Smooth muscle cell (in vitro differentiated cells): ENCODE measurements around the gene COL25A1. TPM values are rescaled to one million over a fixed set of nuclear protein-coding genes. Genes with fewer than 3 reads are reported as not detected.

Source experiments
- DNase-seq: peaks from one replicate; lab custom pipeline; 2025; ENCODE audit not compliant: unreplicated experiment; lab: John Stamatoyannopoulos, UW
- H2AFZ ChIP-seq: fragments of 200-600 bp; sonication (generic); 2 replicates; pipeline ENCODE4 v1.6.0; 2016; ENCODE audit warnings: antibody characterized with exemption, low read depth, mild to moderate bottlenecking
- H3F3A ChIP-seq: fragments of 200-600 bp; sonication (generic); 2 replicates; pipeline ENCODE4 v1.6.0; 2017; ENCODE audit warnings: antibody characterized with exemption, low read depth
- H3K27ac ChIP-seq: fragments of 200-600 bp; sonication (generic); 2 replicates; pipeline ENCODE4 v1.5.1; 2016; ENCODE audit warnings: low read depth, mild to moderate bottlenecking
- H3K27me3 ChIP-seq: fragments of 200-600 bp; sonication (generic); 2 replicates; pipeline ENCODE4 v1.6.1; 2016; ENCODE audit warnings: low read depth, mild to moderate bottlenecking
- H3K36me3 ChIP-seq: fragments of 200-600 bp; sonication (generic); 2 replicates; pipeline ENCODE4 v1.5.1; 2016; ENCODE audit warnings: low read depth
- H3K4me1 ChIP-seq: fragments of 200-600 bp; sonication (generic); 2 replicates; pipeline ENCODE4 v1.5.1; 2016; ENCODE audit warnings: low read depth
- H3K4me2 ChIP-seq: fragments of 200-600 bp; sonication (generic); 2 replicates; pipeline ENCODE4 v1.6.0; 2016; ENCODE audit warnings: mild to moderate bottlenecking
- H3K4me3 ChIP-seq: fragments of 200-600 bp; sonication (generic); 2 replicates; pipeline ENCODE4 v1.5.1; 2016; ENCODE audit warnings: mild to moderate bottlenecking
- H3K79me2 ChIP-seq: fragments of 200-600 bp; sonication (generic); 2 replicates; pipeline ENCODE4 v1.6.0; 2016; ENCODE audit warnings: low read depth, mild to moderate bottlenecking
- H3K9ac ChIP-seq: fragments of 200-600 bp; sonication (generic); 2 replicates; pipeline ENCODE4 v1.6.0; 2016; ENCODE audit warnings: low read depth
- H3K9me3 ChIP-seq: fragments of 200-600 bp; sonication (generic); replicated peaks from 2 replicates; pipeline ENCODE4 v1.5.1; 2016; ENCODE audit warnings: low read depth
- H4K20me1 ChIP-seq: fragments of 200-600 bp; sonication (generic); 2 replicates; pipeline ENCODE4 v1.6.0; 2016; ENCODE audit warnings: low read depth
- WGBS: methylation state at CpG from one replicate; pipeline ENCODE4 v1.1.7; 2016; ENCODE audit warnings: low lambda C conversion rate; 5-methylcytosine and 5-hydroxymethylcytosine counted together
- polyA plus RNA-seq: library from polyadenylated mRNA; unstranded; fragments of >200 nt; fragmentation: Nextera tagmentation; extraction: Ambion mirVana; gene quantifications from 2 replicates; pipeline ENCODE4 v1.2.1, GENCODE V29; 2016
- total RNA-seq: library from RNA; depleted of rRNA; stranded (reverse); fragments of >200 nt; gene quantifications from 2 replicates; pipeline ENCODE4 v1.2.3, GENCODE V29; 2014
- TF ChIP-seq, protein P1 (sequence below): fragments of 200-600 bp; sonication (generic); IDR thresholded peaks from 2 replicates; pipeline ENCODE4 v1.5.1; 2017; ENCODE audit warnings: borderline replicate concordance, mild to moderate bottlenecking, antibody characterized with exemption; ENCODE audit not compliant: insufficient read depth, poor library complexity, severe bottlenecking

Gene COL25A1
- total and polyA plus RNA-seq, 2 experiments from 2014 or later: 2.9 to 4.7 TPM

DNA sequence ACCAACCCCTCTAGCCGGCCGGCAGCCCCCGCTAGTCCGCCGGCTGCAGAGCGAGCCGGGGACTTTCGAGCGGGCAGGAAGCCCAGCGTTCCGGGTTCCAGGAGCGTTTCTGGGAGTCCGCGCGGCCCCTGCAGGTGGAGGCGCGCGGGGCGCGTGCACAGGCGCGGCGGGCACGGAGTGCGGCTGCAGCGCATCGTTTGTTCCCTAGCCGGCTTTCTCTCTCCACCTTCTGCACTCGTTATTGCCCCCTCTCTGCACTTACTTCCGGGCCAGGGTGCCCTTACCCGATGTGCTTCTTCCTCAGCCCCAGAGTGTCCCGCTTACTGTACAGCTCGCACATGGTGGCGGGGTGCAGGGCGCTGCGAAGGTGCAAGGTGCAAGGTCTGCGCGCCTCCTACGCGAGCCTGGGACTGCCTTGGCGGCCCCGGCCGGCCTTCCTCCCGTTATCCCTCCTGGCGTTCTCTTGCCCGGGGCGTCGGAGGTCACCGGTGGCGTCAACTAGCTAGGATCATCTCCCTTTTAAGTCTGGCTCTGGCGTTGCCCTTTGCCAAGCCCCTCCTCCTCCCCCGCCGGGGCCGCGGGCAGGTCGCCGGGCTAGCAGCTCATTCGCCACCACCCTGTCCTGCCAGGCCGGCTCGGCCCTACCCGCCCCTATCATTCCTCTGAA lies 539.8 kb downstream of the COL25A1 start, which contains the start of gene ETNPPL:
ETNPPL (minus strand) TSS at position 495 of the 667 bp plus-strand sequence; CDS start at position 340, 155 bp downstream.
- H2AFZ ChIP-seq: peak within 1 kb of the TSS; percentile 87

More for the DNA sequence above, 539.8 kb downstream of the COL25A1 start, which contains the start of gene ETNPPL:
- H3K4me2 ChIP-seq: peak within 1 kb of the TSS; percentile 85
- H4K20me1 ChIP-seq: no peaks in the 10 kb centered on the region
- H3K4me1 ChIP-seq: no peaks in the 10 kb centered on the region
- no peaks in the 10 kb centered on the region for H3K36me3 ChIP-seq
- peaks cover 43% of the 10 kb centered on the region for H3K27me3 ChIP-seq
- H3K9ac ChIP-seq: no peak within 1 kb of the TSS
- no peak for DNase-seq
- no peaks in the 10 kb centered on the region for H3K79me2 ChIP-seq
- TF ChIP-seq, protein P1, sequence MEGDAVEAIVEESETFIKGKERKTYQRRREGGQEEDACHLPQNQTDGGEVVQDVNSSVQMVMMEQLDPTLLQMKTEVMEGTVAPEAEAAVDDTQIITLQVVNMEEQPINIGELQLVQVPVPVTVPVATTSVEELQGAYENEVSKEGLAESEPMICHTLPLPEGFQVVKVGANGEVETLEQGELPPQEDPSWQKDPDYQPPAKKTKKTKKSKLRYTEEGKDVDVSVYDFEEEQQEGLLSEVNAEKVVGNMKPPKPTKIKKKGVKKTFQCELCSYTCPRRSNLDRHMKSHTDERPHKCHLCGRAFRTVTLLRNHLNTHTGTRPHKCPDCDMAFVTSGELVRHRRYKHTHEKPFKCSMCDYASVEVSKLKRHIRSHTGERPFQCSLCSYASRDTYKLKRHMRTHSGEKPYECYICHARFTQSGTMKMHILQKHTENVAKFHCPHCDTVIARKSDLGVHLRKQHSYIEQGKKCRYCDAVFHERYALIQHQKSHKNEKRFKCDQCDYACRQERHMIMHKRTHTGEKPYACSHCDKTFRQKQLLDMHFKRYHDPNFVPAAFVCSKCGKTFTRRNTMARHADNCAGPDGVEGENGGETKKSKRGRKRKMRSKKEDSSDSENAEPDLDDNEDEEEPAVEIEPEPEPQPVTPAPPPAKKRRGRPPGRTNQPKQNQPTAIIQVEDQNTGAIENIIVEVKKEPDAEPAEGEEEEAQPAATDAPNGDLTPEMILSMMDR: no peak
- H3K27ac ChIP-seq: no peak within 1 kb of the TSS
- H3K9me3 ChIP-seq: no peaks in the 10 kb centered on the region
- no peaks in the 10 kb centered on the region for H3F3A ChIP-seq
- H3K4me3 ChIP-seq: peak within 1 kb of the TSS; percentile 52
- WGBS: under 1% methylated on average over 58 of the region's 61 CpGs

Other genes with a start within 250 kb of the COL25A1 start
- 50.5 and 57.5 TPM in 2 replicates for gene SEC24B, start 131.2 kb upstream of the COL25A1 start, total RNA-seq
- 18.3 and 20.5 TPM in 2 replicates for gene SEC24B, start 131.2 kb upstream of the COL25A1 start, polyA plus RNA-seq